Measurements from ENCODE around the gene KRT81.
"Not testable (repeated sequence)": the region's sequence is repeated elsewhere in the genome, so short reads cannot be mapped to it uniquely, and the experiment has no call there.

DNA sequence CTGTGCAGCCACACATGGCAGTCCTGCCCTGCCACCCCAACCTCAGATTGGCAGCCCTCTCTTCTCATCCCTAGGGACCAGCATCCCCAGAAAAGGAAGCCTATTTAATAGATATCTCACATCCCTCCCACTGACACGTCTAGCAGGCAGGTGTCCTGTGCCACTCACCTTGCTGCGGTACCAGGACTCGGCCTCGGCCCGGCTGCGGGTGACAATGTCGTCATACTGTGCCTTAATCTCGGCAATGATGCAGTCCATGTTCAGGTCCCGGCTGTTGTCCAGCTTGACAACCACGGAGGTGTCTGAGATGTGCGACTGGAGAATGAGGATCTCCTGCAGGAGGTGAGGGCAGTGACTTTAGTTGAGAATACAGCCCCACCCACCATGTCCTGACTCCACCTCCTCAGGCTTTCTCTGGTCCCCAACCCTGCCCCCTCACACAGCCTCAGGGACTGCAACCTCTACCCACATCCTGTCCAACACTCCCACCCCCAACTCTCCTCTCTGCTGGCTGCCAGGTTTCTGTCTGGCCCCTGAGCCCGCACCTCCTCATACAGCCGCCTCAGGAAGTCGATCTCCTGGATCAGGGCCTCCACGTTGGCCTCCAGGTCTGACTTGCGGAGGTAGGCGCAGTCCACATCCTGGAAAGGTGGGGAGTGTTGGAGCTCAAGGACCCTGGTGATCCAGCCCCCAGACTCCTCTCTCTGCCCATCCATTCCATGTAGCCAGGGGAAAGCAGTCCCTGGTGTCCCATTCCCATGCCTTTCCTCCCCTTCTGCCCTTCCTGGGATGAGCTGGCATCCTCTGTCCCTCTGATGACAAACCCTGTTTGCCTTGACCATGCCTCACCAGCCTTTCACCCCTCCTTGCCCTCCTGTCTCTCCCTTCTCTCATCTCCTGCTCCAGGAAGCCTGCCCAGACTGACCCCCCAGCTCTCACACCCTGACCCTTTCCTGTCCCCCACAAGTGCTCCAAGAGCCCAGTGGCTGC, 3.2 kb downstream of the KRT81 start:
- not testable (repeated sequence) for TF ChIP-seq CTCF, POLR2AphosphoS5 (IDR thresholded peaks at IDR 0.05)

All from breast epithelium (tissue), 3 donors.